Endothelial cell of hepatic sinusoid (primary cell): ENCODE results near the gene BLCAP.

Experiments used
- in situ Hi-C: cut with HindIII; loops from 2 replicates; pipeline ENCODE4 v1.10.0; 2017; ENCODE audit warnings: low sequenced_read_pairs

BLCAP gene

GRCh38 chr20:37534401-37535157, 6.9 kb upstream of the BLCAP start:
- in situ Hi-C loops, result no loop called here

- in situ Hi-C loops, result no loop called here
These were observed 5.6 kb upstream of the BLCAP start for GRCh38 chr20:37533154-37533715.

GRCh38 chr20:37531856-37532255, 4.2 kb upstream of the BLCAP start:
- in situ Hi-C loops, result no loop called here

- in situ Hi-C loops, result no loop called here
These were observed 3.0 kb upstream of the BLCAP start for GRCh38 chr20:37530696-37531095.

- in situ Hi-C loops, result no loop called here
These were observed 2.4 kb upstream of the BLCAP start for GRCh38 chr20:37529968-37530600.

- in situ Hi-C loops, result no loop called here
These were observed 1.7 kb upstream of the BLCAP start for GRCh38 chr20:37529214-37529967.

GRCh38 chr20:37528446-37529213, 954 bp upstream of the BLCAP start:
- in situ Hi-C loops, result no loop called here

GRCh38 chr20:37526839-37527637, 638 bp downstream of the BLCAP start:
- in situ Hi-C loops, result no loop called here

- in situ Hi-C loops, result no loop called here
These were observed 1.3 kb downstream of the BLCAP start for GRCh38 chr20:37526238-37526838.

- in situ Hi-C loops, result no loop called here
These were observed 1.9 kb downstream of the BLCAP start for GRCh38 chr20:37525810-37526209.

- in situ Hi-C loops, result loop anchor here (5.0 to 25.0 kb wide), 2 partner anchors 83 to 263 kb away; partner anchors contain the start of gene GHRH
These were observed 2.6 kb downstream of the BLCAP start for GRCh38 chr20:37524859-37525708.

GRCh38 chr20:37523911-37524700, 3.6 kb downstream of the BLCAP start:
- in situ Hi-C loops, result loop anchor here (5.0 to 25.0 kb wide), 2 partner anchors 82 to 262 kb away; partner anchors contain the start of gene GHRH

- in situ Hi-C loops, result loop anchor here (5.0 to 25.0 kb wide), 2 partner anchors 81 to 261 kb away; partner anchors contain the start of gene GHRH
These were observed 4.7 kb downstream of the BLCAP start for GRCh38 chr20:37523012-37523391.

- in situ Hi-C loops, result loop anchor here (5.0 to 25.0 kb wide), 2 partner anchors 80 to 260 kb away; partner anchors contain the start of gene GHRH
These were observed 5.2 kb downstream of the BLCAP start for GRCh38 chr20:37522260-37523011.

GRCh38 chr20:37521061-37521771, 6.5 kb downstream of the BLCAP start, which contains the start of gene NNAT:
TSS of gene NNAT (plus strand) at chr20:37521250. CDS start at chr20:37521332, 82 bp downstream.
- in situ Hi-C loops, result loop anchor here (5.0 to 25.0 kb wide), 2 partner anchors 79 to 259 kb away; partner anchors contain the start of gene GHRH
